ENCODE measurements around the gene ANXA2R.

GRCh38 chr5:43068037-43068436 lies 27.9 kb upstream of the ANXA2R start:
- TF ChIP-seq CTCF (IDR thresholded peaks at IDR 0.05) (no peak), RCOR1 (IDR thresholded peaks at IDR 0.05; ENCODE audit: low read depth, low read length) (no peak)
